Measurements from ENCODE around the gene TPK1.

DNA sequence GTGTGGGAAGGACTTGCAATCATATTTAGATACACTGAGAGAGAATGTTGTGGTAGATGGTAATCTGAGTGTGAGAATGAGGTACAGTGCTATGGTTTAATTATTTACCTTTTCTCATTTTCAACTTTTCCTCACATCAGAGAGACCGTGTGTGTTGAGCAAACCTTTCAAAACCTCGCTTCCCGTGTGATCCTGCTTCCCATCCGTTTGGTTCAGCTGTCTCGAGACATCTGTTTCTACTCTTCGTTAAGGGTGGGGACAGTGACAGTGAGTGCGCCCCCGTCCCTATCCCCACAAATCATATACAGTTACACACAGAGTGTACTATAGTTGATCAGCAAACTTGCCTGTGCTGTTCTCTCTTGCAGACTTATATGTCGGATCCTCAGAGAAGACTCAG, 399.4 kb downstream of the TPK1 start:
- TF ChIP-seq GATA2 (IDR thresholded peaks at IDR 0.05; ENCODE audit: low read depth, low read length) (no peak), GATA3 (IDR thresholded peaks at IDR 0.05; ENCODE audit: low read depth, low read length) (no peak)
